Fibroblast of lung (primary cell): ENCODE measurements around the gene PDE11A. TPM values are rescaled to one million over a fixed set of nuclear protein-coding genes. Genes with fewer than 3 reads are reported as not detected.

Experiments used
- DNase-seq, 2 donors: peaks; one replicate each; pipeline versions ENCODE4 v3.0.0 to v3.0.0-alpha.2; 2010; ENCODE audit warnings: low read depth in 2 of 2
- H2AFZ ChIP-seq: 2 replicates; pipeline ENCODE4 v1.5.1; 2012; ENCODE audit warnings: low read length, control low read depth, inconsistent platforms
- H3K27ac ChIP-seq: 2 replicates; pipeline ENCODE4 v1.5.1; 2011; ENCODE audit warnings: low read length, control low read depth; ENCODE audit not compliant: insufficient read depth
- H3K27me3 ChIP-seq: 2 replicates; pipeline ENCODE4 v1.5.1; 2011; ENCODE audit warnings: mild to moderate bottlenecking, low read length; ENCODE audit not compliant: control insufficient read depth, insufficient read depth
- H3K36me3 ChIP-seq: 2 replicates; pipeline ENCODE4 v1.5.1; 2011; ENCODE audit warnings: low read length; ENCODE audit not compliant: control insufficient read depth, insufficient read depth
- H3K4me1 ChIP-seq: 2 replicates; pipeline ENCODE4 v1.5.1; 2011; ENCODE audit warnings: low read length; ENCODE audit not compliant: control insufficient read depth, insufficient read depth; ENCODE audit errors: extremely low read depth
- H3K4me2 ChIP-seq: 2 replicates; pipeline ENCODE4 v1.5.1; 2011; ENCODE audit warnings: low read length, control low read depth; ENCODE audit not compliant: insufficient read depth; ENCODE audit errors: extremely low read depth
- H3K4me3 ChIP-seq, 4 experiments: fragments of 200-600 bp in 1 of 4; sonication (generic) in 1 of 4; replicated peaks in 1 of 4; 2 replicates each; pipeline ENCODE4 v1.5.1; 2011 to 2016; ENCODE audit warnings: low read length in 4 of 4, low read depth in 3 of 4, mild to moderate bottlenecking in 3 of 4, control low read depth in 2 of 4, inconsistent platforms in 1 of 4, mixed read lengths in 1 of 4; ENCODE audit not compliant: insufficient read depth in 1 of 4; ENCODE audit errors: control extremely low read depth in 1 of 4
- H3K79me2 ChIP-seq: 2 replicates; pipeline ENCODE4 v1.5.1; 2012; ENCODE audit warnings: mild to moderate bottlenecking, low read length, inconsistent platforms; ENCODE audit not compliant: control insufficient read depth, insufficient read depth
- H3K9ac ChIP-seq: 2 replicates; pipeline ENCODE4 v1.5.1; 2011; ENCODE audit warnings: mild to moderate bottlenecking, low read length, control low read depth; ENCODE audit not compliant: insufficient read depth
- H3K9me3 ChIP-seq: 2 replicates; pipeline ENCODE4 v1.5.1; 2012; ENCODE audit warnings: low read depth, low read length; ENCODE audit not compliant: control insufficient read depth, insufficient read depth
- H4K20me1 ChIP-seq: 2 replicates; pipeline ENCODE4 v1.5.1; 2011; ENCODE audit warnings: low read length; ENCODE audit not compliant: control insufficient read depth, insufficient read depth; ENCODE audit errors: extremely low read depth
- EZH2 ChIP-seq: IDR thresholded peaks from 2 replicates; pipeline ENCODE4 v1.5.1; 2012; ENCODE audit warnings: low read length, control low read depth, mild to moderate bottlenecking; ENCODE audit errors: missing control alignments
- polyA plus RNA-seq, 2 donors: library from polyadenylated mRNA; depleted of rRNA in 1 of 2; stranded (reverse) in 1 of 2; unstranded in 1 of 2; fragments of >200 nt; gene quantifications; 2 replicates each; pipeline ENCODE4 v1.2.1, GENCODE V29; 2011 to 2012; ENCODE audit warnings: missing spikeins in 1 of 2
- total RNA-seq: library from RNA; depleted of rRNA; stranded (reverse); fragments of >200 nt; gene quantifications from 2 replicates; pipeline ENCODE4 v1.2.1, GENCODE V29; 2014
- TF ChIP-seq, protein P1 (sequence below), 2 donors: IDR thresholded peaks in 1 of 2; conservative IDR thresholded peaks in 1 of 2; 1 replicate in 1 of 2; 2 replicates in 1 of 2; pipeline ENCODE4 v1.5.1; 2011 to 2012; ENCODE audit warnings: low read length in 2 of 2, control low read depth in 1 of 2, inconsistent platforms in 1 of 2, low read depth in 1 of 2, mild to moderate bottlenecking in 1 of 2

PDE11A gene
- total and polyA plus RNA-seq, 2 donors (not counting 1 experiment from before 2014, with no cell fraction given) = 0.03 to 0.33 TPM

DNA sequence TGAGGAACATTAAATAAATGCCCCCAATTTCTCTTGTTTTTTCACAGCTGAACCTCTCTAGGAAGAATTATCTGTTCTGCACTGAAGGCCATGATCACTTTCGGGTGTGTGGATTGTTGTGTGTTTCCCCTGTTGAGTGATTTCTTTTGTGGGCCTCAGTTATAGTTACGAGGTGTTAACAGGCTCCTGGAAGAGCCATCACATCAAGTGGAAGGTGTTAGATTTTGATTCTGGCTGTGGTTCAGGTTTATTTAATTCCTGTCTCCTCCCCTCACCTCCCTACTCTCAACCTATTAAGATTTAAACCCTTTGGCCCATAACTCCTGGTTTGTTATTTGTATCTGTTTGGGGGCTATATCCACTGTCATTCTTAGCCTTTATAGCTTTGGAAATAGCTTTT, 497.2 kb downstream of the PDE11A start:
- Histone ChIP-seq H3K9me3 (no peaks in the 10 kb centered on the region), H3K27ac (no peak overlapping the region), H4K20me1 (no peaks in the 10 kb centered on the region), H2AFZ (no peak overlapping the region), H3K36me3 (no peaks in the 10 kb centered on the region), H3K4me3 (no peak overlapping the region), H3K9ac (no peak overlapping the region), H3K27me3 (no peaks in the 10 kb centered on the region), H3K4me2 (no peak overlapping the region), H3K79me2 (no peaks in the 10 kb centered on the region), H3K4me1 (no peaks in the 10 kb centered on the region)
- DNase-seq = no peak
- TF ChIP-seq, protein P1, sequence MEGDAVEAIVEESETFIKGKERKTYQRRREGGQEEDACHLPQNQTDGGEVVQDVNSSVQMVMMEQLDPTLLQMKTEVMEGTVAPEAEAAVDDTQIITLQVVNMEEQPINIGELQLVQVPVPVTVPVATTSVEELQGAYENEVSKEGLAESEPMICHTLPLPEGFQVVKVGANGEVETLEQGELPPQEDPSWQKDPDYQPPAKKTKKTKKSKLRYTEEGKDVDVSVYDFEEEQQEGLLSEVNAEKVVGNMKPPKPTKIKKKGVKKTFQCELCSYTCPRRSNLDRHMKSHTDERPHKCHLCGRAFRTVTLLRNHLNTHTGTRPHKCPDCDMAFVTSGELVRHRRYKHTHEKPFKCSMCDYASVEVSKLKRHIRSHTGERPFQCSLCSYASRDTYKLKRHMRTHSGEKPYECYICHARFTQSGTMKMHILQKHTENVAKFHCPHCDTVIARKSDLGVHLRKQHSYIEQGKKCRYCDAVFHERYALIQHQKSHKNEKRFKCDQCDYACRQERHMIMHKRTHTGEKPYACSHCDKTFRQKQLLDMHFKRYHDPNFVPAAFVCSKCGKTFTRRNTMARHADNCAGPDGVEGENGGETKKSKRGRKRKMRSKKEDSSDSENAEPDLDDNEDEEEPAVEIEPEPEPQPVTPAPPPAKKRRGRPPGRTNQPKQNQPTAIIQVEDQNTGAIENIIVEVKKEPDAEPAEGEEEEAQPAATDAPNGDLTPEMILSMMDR (conservative IDR thresholded peaks at IDR 0.05 in 1 of 2, IDR thresholded peaks at IDR 0.05 in 1 of 2; ENCODE audit: low read depth in 1 of 2, low read length in 2 of 2) = no peak
- TF ChIP-seq EZH2 = no peak

DNA sequence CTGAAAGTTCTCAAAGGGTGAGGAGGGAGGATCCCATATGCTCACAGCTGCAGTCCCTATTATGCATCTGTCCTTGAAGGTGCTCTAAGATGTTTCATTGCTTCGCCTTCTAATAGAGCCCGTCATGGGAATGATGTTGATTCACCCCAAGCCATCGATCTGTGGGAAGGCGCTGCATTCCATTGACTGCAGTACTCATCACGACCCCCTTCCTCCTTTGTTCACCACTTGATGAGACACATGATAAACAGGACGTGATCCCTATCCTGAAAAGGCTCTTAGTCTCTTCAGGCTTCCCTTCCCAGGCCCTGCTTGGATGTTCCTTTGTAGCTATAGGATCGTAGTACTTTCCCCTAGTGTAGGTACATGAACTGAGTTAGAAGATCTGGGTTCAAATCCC, 498.2 kb downstream of the PDE11A start:
- Histone ChIP-seq H3K36me3 (no peaks in the 10 kb centered on the region), H2AFZ (no peak overlapping the region), H3K27me3 (no peaks in the 10 kb centered on the region), H3K9ac (no peak overlapping the region), H3K4me2 (no peak overlapping the region), H3K4me1 (no peaks in the 10 kb centered on the region), H4K20me1 (no peaks in the 10 kb centered on the region), H3K27ac (no peak overlapping the region), H3K79me2 (no peaks in the 10 kb centered on the region), H3K4me3 (no peak overlapping the region), H3K9me3 (no peaks in the 10 kb centered on the region)
- no peak for DNase-seq
- TF ChIP-seq EZH2 = no peak
- TF ChIP-seq, protein P1 (conservative IDR thresholded peaks at IDR 0.05 in 1 of 2, IDR thresholded peaks at IDR 0.05 in 1 of 2; ENCODE audit: low read depth in 1 of 2, low read length in 2 of 2) = no peak

Other genes with a start within 250 kb of the PDE11A start
- gene RBM45, start 39.7 kb upstream of the PDE11A start, total RNA-seq = 23.5 and 25.9 TPM in 2 replicates
- 13.3 and 22.8 TPM in 2 replicates for gene RBM45, start 39.7 kb upstream of the PDE11A start, polyA plus RNA-seq
- gene OSBPL6, start 121.7 kb upstream of the PDE11A start, total RNA-seq = 2.1 and 5.3 TPM in 2 replicates
- 1.0 and 3.5 TPM in 2 replicates for gene OSBPL6, start 121.7 kb upstream of the PDE11A start, polyA plus RNA-seq